ENCODE data around the gene FXYD3.

FXYD3 gene

GRCh38 chr19:35068941-35069634 is 46.5 kb upstream of the FXYD3 start:
- Histone ChIP-seq H3K4me1 (ENCODE audit: control insufficient read depth, insufficient read depth, low read depth, low read length) (peaks cover 6% of the 10 kb centered on the region), H2BK120ac (ENCODE audit: low read depth, low read length) (no peak overlapping the region), H3K4ac (ENCODE audit: low read depth in 1 of 2, low read length in 2 of 2) (no peak overlapping the region), H3K36me3 (ENCODE audit: control insufficient read depth in 1 of 2, insufficient read depth in 2 of 2, low read depth in 1 of 2, low read length in 2 of 2) (no peaks in the 10 kb centered on the region), H3K27ac (ENCODE audit: low read length, poor library complexity, severe bottlenecking) (no peak overlapping the region), H2BK15ac (ENCODE audit: low read depth, poor library complexity, severe bottlenecking) (no peak overlapping the region), H3K18ac (ENCODE audit: low read depth in 1 of 2, low read length in 2 of 2) (no peak overlapping the region), H3K79me1 (replicated peaks; ENCODE audit: low read length, poor library complexity, severe bottlenecking) (no peaks in the 10 kb centered on the region), H2BK12ac (ENCODE audit: low read length in 2 of 2) (no peak overlapping the region), H3K4me2 (ENCODE audit: low read length, poor library complexity, severe bottlenecking) (no peak overlapping the region), H3K9ac (ENCODE audit: low read length) (no peak overlapping the region), H3K23ac (ENCODE audit: low read length in 2 of 2) (no peak overlapping the region), H3K27me3 (ENCODE audit: control insufficient read depth in 1 of 2, insufficient read depth in 1 of 2, low read length in 2 of 2) (peaks cover 0 to 14% of the 10 kb centered on the region in 2 experiments), H2AK5ac (ENCODE audit: low read length, severe bottlenecking) (no peak overlapping the region), H3K4me3 (ENCODE audit: insufficient read depth in 1 of 2, low read depth in 1 of 2, low read length in 2 of 2) (no peak overlapping the region), H2AFZ (ENCODE audit: low read depth, low read length) (no peak overlapping the region), H3K14ac (ENCODE audit: low read length in 2 of 2) (no peak overlapping the region), H3K9me3 (ENCODE audit: control insufficient read depth, low read length) (peaks cover 6% of the 10 kb centered on the region), H2BK5ac (ENCODE audit: low read depth, low read length, poor library complexity, severe bottlenecking) (no peak overlapping the region), H4K8ac (ENCODE audit: low read length) (no peak overlapping the region), H4K91ac (ENCODE audit: low read length) (no peak overlapping the region)
- DNase-seq = no peak
- 72% methylated on average over 9 of the region's 10 CpGs for WGBS

- Histone ChIP-seq H3K36me3 (ENCODE audit: control insufficient read depth in 1 of 2, insufficient read depth in 2 of 2, low read depth in 1 of 2, low read length in 2 of 2) (no peaks in the 10 kb centered on the region), H3K4me1 (ENCODE audit: control insufficient read depth, insufficient read depth, low read depth, low read length) (peaks cover 6% of the 10 kb centered on the region), H2AK5ac (ENCODE audit: low read length, severe bottlenecking) (no peak overlapping the region), H3K18ac (ENCODE audit: low read depth in 1 of 2, low read length in 2 of 2) (no peak overlapping the region), H3K23ac (ENCODE audit: low read length in 2 of 2) (no peak overlapping the region), H2BK15ac (ENCODE audit: low read depth, poor library complexity, severe bottlenecking) (no peak overlapping the region), H3K4ac (ENCODE audit: low read depth in 1 of 2, low read length in 2 of 2) (no peak overlapping the region), H3K14ac (ENCODE audit: low read length in 2 of 2) (no peak overlapping the region), H3K9ac (ENCODE audit: low read length) (no peak overlapping the region), H4K91ac (ENCODE audit: low read length) (no peak overlapping the region), H2BK120ac (ENCODE audit: low read depth, low read length) (no peak overlapping the region), H4K8ac (ENCODE audit: low read length) (no peak overlapping the region), H2AFZ (ENCODE audit: low read depth, low read length) (no peak overlapping the region), H3K4me2 (ENCODE audit: low read length, poor library complexity, severe bottlenecking) (no peak overlapping the region), H3K79me1 (replicated peaks; ENCODE audit: low read length, poor library complexity, severe bottlenecking) (no peaks in the 10 kb centered on the region), H3K9me3 (ENCODE audit: control insufficient read depth, low read length) (peaks cover 6% of the 10 kb centered on the region), H3K4me3 (ENCODE audit: insufficient read depth in 1 of 2, low read depth in 1 of 2, low read length in 2 of 2) (no peak overlapping the region), H3K27me3 (ENCODE audit: control insufficient read depth in 1 of 2, insufficient read depth in 1 of 2, low read length in 2 of 2) (peaks cover 4 to 20% of the 10 kb centered on the region in 2 experiments), H2BK5ac (ENCODE audit: low read depth, low read length, poor library complexity, severe bottlenecking) (no peak overlapping the region), H3K27ac (ENCODE audit: low read length, poor library complexity, severe bottlenecking) (no peak overlapping the region), H2BK12ac (ENCODE audit: low read length in 2 of 2) (no peak overlapping the region)
- DNase-seq = no peak
- whole genome bisulfite sequencing = 89% methylated on average over 1 of the region's 1 CpG
These were observed 45.9 kb upstream of the FXYD3 start for GRCh38 chr19:35069696-35070095.

- Histone ChIP-seq H3K27me3 (ENCODE audit: control insufficient read depth in 1 of 2, insufficient read depth in 1 of 2, low read length in 2 of 2) (peaks cover 4 to 26% of the 10 kb centered on the region in 2 experiments), H2BK120ac (ENCODE audit: low read depth, low read length) (no peak overlapping the region), H3K9ac (ENCODE audit: low read length) (no peak overlapping the region), H3K79me1 (replicated peaks; ENCODE audit: low read length, poor library complexity, severe bottlenecking) (no peaks in the 10 kb centered on the region), H4K8ac (ENCODE audit: low read length) (no peak overlapping the region), H3K4me2 (ENCODE audit: low read length, poor library complexity, severe bottlenecking) (no peak overlapping the region), H3K18ac (ENCODE audit: low read depth in 1 of 2, low read length in 2 of 2) (no peak overlapping the region), H3K4me3 (ENCODE audit: insufficient read depth in 1 of 2, low read depth in 1 of 2, low read length in 2 of 2) (no peak overlapping the region), H2BK15ac (ENCODE audit: low read depth, poor library complexity, severe bottlenecking) (no peak overlapping the region), H3K4ac (ENCODE audit: low read depth in 1 of 2, low read length in 2 of 2) (no peak overlapping the region), H3K14ac (ENCODE audit: low read length in 2 of 2) (no peak overlapping the region), H3K9me3 (ENCODE audit: control insufficient read depth, low read length) (peaks cover 6% of the 10 kb centered on the region), H3K4me1 (ENCODE audit: control insufficient read depth, insufficient read depth, low read depth, low read length) (peaks cover 6% of the 10 kb centered on the region), H3K23ac (ENCODE audit: low read length in 2 of 2) (no peak overlapping the region), H3K36me3 (ENCODE audit: control insufficient read depth in 1 of 2, insufficient read depth in 2 of 2, low read depth in 1 of 2, low read length in 2 of 2) (no peaks in the 10 kb centered on the region), H3K27ac (ENCODE audit: low read length, poor library complexity, severe bottlenecking) (no peak overlapping the region), H2AFZ (ENCODE audit: low read depth, low read length) (no peak overlapping the region), H2BK5ac (ENCODE audit: low read depth, low read length, poor library complexity, severe bottlenecking) (no peak overlapping the region), H2AK5ac (ENCODE audit: low read length, severe bottlenecking) (no peak overlapping the region), H2BK12ac (ENCODE audit: low read length in 2 of 2) (no peak overlapping the region), H4K91ac (ENCODE audit: low read length) (no peak overlapping the region)
- 82% methylated on average over 3 of the region's 3 CpGs for WGBS
- no peak for DNase-seq
These were observed 45.2 kb upstream of the FXYD3 start for GRCh38 chr19:35070471-35070870.

GRCh38 chr19:35073516-35073915 is 42.1 kb upstream of the FXYD3 start:
- no peak overlapping the region for H3K23ac ChIP-seq (ENCODE audit: low read length in 2 of 2)
- H3K36me3 ChIP-seq (ENCODE audit: control insufficient read depth in 1 of 2, insufficient read depth in 2 of 2, low read depth in 1 of 2, low read length in 2 of 2) = no peaks in the 10 kb centered on the region
- H3K27me3 ChIP-seq (ENCODE audit: control insufficient read depth in 1 of 2, insufficient read depth in 1 of 2, low read length in 2 of 2) = peaks cover 9 to 48% of the 10 kb centered on the region in 2 experiments
- no peak overlapping the region for H3K4me2 ChIP-seq (ENCODE audit: low read length, poor library complexity, severe bottlenecking)
- no peak overlapping the region for H4K8ac ChIP-seq (ENCODE audit: low read length)
- no peak overlapping the region for H4K91ac ChIP-seq (ENCODE audit: low read length)
- peaks cover 6% of the 10 kb centered on the region for H3K9me3 ChIP-seq (ENCODE audit: control insufficient read depth, low read length)
- WGBS = 72% methylated on average over 10 of the region's 10 CpGs
- no peak overlapping the region for H3K18ac ChIP-seq (ENCODE audit: low read depth in 1 of 2, low read length in 2 of 2)
- DNase-seq = no peak
- H3K4me3 ChIP-seq (ENCODE audit: insufficient read depth in 1 of 2, low read depth in 1 of 2, low read length in 2 of 2) = no peak overlapping the region
- H3K4me1 ChIP-seq (ENCODE audit: control insufficient read depth, insufficient read depth, low read depth, low read length) = peaks cover 2% of the 10 kb centered on the region
- H2BK15ac ChIP-seq (ENCODE audit: low read depth, poor library complexity, severe bottlenecking) = no peak overlapping the region
- no peak overlapping the region for H2AFZ ChIP-seq (ENCODE audit: low read depth, low read length)
- H3K14ac ChIP-seq (ENCODE audit: low read length in 2 of 2) = no peak overlapping the region
- no peak overlapping the region for H3K27ac ChIP-seq (ENCODE audit: low read length, poor library complexity, severe bottlenecking)
- no peaks in the 10 kb centered on the region for H3K79me1 ChIP-seq (replicated peaks; ENCODE audit: low read length, poor library complexity, severe bottlenecking)
- no peak overlapping the region for H2BK120ac ChIP-seq (ENCODE audit: low read depth, low read length)
- no peak overlapping the region for H2AK5ac ChIP-seq (ENCODE audit: low read length, severe bottlenecking)
- no peak overlapping the region for H3K4ac ChIP-seq (ENCODE audit: low read depth in 1 of 2, low read length in 2 of 2)
- no peak overlapping the region for H2BK12ac ChIP-seq (ENCODE audit: low read length in 2 of 2)
- H3K9ac ChIP-seq (ENCODE audit: low read length) = no peak overlapping the region
- H2BK5ac ChIP-seq (ENCODE audit: low read depth, low read length, poor library complexity, severe bottlenecking) = no peak overlapping the region

Measured in mesenchymal stem cell (in vitro differentiated cells and primary cell).